OCI-LY7 (cell line): ENCODE data around the gene CCDC57.

Experiments
- CTCF ChIP-seq: fragments of 200-600 bp; sonication (generic); conservative IDR thresholded peaks from 2 replicates; pipeline ENCODE4 v1.5.1; 2014; ENCODE audit warnings: mild to moderate bottlenecking, antibody characterized with exemption, low read length, moderate library complexity, mixed read lengths
- EZH2phosphoT487 ChIP-seq: fragments of 200-600 bp; sonication (generic); IDR thresholded peaks from 2 replicates; pipeline ENCODE4 v1.6.1; 2018; ENCODE audit warnings: low read depth, borderline replicate concordance, mild to moderate bottlenecking, mixed run types, antibody characterized with exemption, low read length, moderate library complexity, mixed read lengths

GRCh38 chr17:82234211-82235055, 21.8 kb upstream of the CCDC57 start:
- TF ChIP-seq CTCF (no peak), EZH2phosphoT487 (no peak)
